ENCODE measurements around the gene EHMT1. TPM values are rescaled to one million over a fixed set of nuclear protein-coding genes. Genes with fewer than 3 reads are reported as not detected.

The EHMT1 gene
- polyA plus RNA-seq, 1 of the 3 experiments (the other 2 are of a cell fraction) = 39.5 TPM

- no peak overlapping the region for H3K4me3 ChIP-seq (ENCODE audit: low read depth in 2 of 2, low read length in 1 of 2)
- POLR2A ChIA-PET = no interaction called here
- no peak overlapping the region for H3K27ac ChIP-seq (ENCODE audit: low read depth in 2 of 2, low read length in 1 of 2)
- no peaks in the 10 kb centered on the region for H3K27me3 ChIP-seq (ENCODE audit: insufficient read depth)
- no peak for DNase-seq
- no peaks in the 10 kb centered on the region for H3K9me2 ChIP-seq
- H4K20me1 ChIP-seq (ENCODE audit: insufficient read depth) = peaks cover 84% of the 10 kb centered on the region
- H2AFZ ChIP-seq (ENCODE audit: low read depth) = no peak overlapping the region
- TF ChIP-seq FOSL2 (IDR thresholded peaks at IDR 0.05; ENCODE audit: borderline replicate concordance, low read depth) (no peak), RXRA (IDR thresholded peaks at IDR 0.05; ENCODE audit: borderline replicate concordance, low read depth) (no peak), SMC3 (IDR thresholded peaks at IDR 0.05; ENCODE audit: low read depth, low read length) (no peak), JUND (IDR thresholded peaks at IDR 0.05) (no peak), SIN3A (IDR thresholded peaks at IDR 0.05; ENCODE audit: borderline replicate concordance, low read depth, low read length) (no peak)
- TF ChIP-seq, protein P1, sequence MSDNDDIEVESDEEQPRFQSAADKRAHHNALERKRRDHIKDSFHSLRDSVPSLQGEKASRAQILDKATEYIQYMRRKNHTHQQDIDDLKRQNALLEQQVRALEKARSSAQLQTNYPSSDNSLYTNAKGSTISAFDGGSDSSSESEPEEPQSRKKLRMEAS (IDR thresholded peaks at IDR 0.05; ENCODE audit: low read depth) = no peak
- 84% methylated on average over 4 of the region's 4 CpGs for WGBS (ENCODE audit: low lambda C conversion rate)
- H3K36me3 ChIP-seq (replicated peaks in 1 of 2; ENCODE audit: control insufficient read depth in 1 of 2, insufficient read depth in 2 of 2, low read length in 1 of 2) = no peaks in the 10 kb centered on the region
- peaks cover 0 to 7% of the 10 kb centered on the region in 2 experiments; a peak in 2 of 4 replicates for H3K4me1 ChIP-seq (ENCODE audit: control insufficient read depth in 1 of 2, insufficient read depth in 2 of 2, low read depth in 1 of 2, low read length in 1 of 2)
- no peak overlapping the region for H3K4me2 ChIP-seq
- no peaks in the 10 kb centered on the region for H3K9me3 ChIP-seq
- no peak overlapping the region for H3K9ac ChIP-seq
- H3K79me2 ChIP-seq (ENCODE audit: insufficient read depth) = peaks cover 100% of the 10 kb centered on the region
- CTCF ChIA-PET = no interaction called here
- peaks cover 3% of the 10 kb centered on the region for H3F3A ChIP-seq (replicated peaks; ENCODE audit: insufficient read depth)
These were observed 11.9 kb downstream of the EHMT1 start for GRCh38 chr9:137630679-137631078.

DNA sequence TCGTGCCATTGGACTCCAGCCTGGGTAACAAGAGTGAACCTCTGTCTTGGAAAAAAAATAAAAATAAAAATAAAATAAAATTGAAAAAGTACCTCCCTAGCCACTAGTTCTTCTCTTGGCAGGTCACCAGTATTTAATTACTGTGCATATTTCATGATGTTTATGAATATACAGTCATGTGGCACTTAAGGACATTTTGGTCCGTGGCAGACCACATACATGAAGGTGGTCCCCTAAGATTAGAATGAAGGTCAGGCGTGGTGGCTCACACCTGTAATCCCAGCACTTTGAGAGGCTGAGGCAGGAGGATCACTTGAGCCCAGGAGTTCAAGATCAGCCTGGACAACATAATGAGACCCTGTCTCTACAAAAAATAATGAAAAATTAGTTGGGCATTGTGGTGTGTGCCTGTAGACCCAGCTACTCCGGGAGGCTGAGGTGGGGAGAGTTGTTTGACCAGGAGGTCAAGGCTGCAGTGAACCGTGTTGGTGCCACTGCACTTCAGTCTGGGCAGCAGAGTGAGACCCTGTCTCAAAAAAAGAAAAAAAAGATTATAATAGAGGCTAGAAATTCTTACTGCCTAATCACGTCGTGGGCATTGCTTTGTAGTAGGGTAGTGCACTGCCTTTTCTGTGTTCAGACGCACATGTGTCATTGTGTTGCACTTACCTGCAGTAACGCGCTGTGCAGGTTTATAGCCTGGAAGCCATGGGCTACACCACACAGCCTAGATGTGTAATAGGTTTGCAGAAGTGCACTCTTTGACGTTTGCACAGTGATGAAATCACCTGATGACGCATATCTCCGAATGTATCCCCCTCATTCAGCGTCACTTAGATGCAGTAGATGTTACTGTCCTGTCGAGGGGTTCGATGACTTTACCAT, 12.8 kb downstream of the EHMT1 start:
- Histone ChIP-seq H4K20me1 (ENCODE audit: insufficient read depth) (peaks cover 88% of the 10 kb centered on the region), H3K4me3 (ENCODE audit: low read depth in 2 of 2, low read length in 1 of 2) (no peak overlapping the region), H3K79me2 (ENCODE audit: insufficient read depth) (peaks cover 100% of the 10 kb centered on the region), H3K27me3 (ENCODE audit: insufficient read depth) (no peaks in the 10 kb centered on the region), H3K4me2 (no peak overlapping the region), H3K9me2 (no peaks in the 10 kb centered on the region), H2AFZ (ENCODE audit: low read depth) (no peak overlapping the region), H3K27ac (ENCODE audit: low read depth in 2 of 2, low read length in 1 of 2) (no peak overlapping the region), H3F3A (replicated peaks; ENCODE audit: insufficient read depth) (peaks cover 3% of the 10 kb centered on the region), H3K36me3 (replicated peaks in 1 of 2; ENCODE audit: control insufficient read depth in 1 of 2, insufficient read depth in 2 of 2, low read length in 1 of 2) (no peaks in the 10 kb centered on the region), H3K9me3 (no peaks in the 10 kb centered on the region), H3K4me1 (ENCODE audit: control insufficient read depth in 1 of 2, insufficient read depth in 2 of 2, low read depth in 1 of 2, low read length in 1 of 2) (peaks cover 0 to 7% of the 10 kb centered on the region in 2 experiments; a peak in 2 of 4 replicates), H3K9ac (no peak overlapping the region)
- 91% methylated on average over 16 of the region's 16 CpGs for WGBS (ENCODE audit: low lambda C conversion rate)
- DNase-seq = no peak
- POLR2A ChIA-PET = no interaction called here
- CTCF ChIA-PET = no interaction called here
- TF ChIP-seq POLR2AphosphoS5 (IDR thresholded peaks at IDR 0.05; ENCODE audit: low read depth, low read length) (no peak), ELF1 (IDR thresholded peaks at IDR 0.05) (no peak), GABPA (IDR thresholded peaks at IDR 0.05; ENCODE audit: low read depth) (no peak), MXI1 (IDR thresholded peaks at IDR 0.05; ENCODE audit: low read depth, low read length) (no peak), JUND (IDR thresholded peaks at IDR 0.05) (no peak), RAD21 (IDR thresholded peaks at IDR 0.05; ENCODE audit: low read length) (no peak), TEAD4 (IDR thresholded peaks at IDR 0.05; ENCODE audit: borderline replicate concordance, insufficient read depth) (no peak)
- TF ChIP-seq, protein P2, sequence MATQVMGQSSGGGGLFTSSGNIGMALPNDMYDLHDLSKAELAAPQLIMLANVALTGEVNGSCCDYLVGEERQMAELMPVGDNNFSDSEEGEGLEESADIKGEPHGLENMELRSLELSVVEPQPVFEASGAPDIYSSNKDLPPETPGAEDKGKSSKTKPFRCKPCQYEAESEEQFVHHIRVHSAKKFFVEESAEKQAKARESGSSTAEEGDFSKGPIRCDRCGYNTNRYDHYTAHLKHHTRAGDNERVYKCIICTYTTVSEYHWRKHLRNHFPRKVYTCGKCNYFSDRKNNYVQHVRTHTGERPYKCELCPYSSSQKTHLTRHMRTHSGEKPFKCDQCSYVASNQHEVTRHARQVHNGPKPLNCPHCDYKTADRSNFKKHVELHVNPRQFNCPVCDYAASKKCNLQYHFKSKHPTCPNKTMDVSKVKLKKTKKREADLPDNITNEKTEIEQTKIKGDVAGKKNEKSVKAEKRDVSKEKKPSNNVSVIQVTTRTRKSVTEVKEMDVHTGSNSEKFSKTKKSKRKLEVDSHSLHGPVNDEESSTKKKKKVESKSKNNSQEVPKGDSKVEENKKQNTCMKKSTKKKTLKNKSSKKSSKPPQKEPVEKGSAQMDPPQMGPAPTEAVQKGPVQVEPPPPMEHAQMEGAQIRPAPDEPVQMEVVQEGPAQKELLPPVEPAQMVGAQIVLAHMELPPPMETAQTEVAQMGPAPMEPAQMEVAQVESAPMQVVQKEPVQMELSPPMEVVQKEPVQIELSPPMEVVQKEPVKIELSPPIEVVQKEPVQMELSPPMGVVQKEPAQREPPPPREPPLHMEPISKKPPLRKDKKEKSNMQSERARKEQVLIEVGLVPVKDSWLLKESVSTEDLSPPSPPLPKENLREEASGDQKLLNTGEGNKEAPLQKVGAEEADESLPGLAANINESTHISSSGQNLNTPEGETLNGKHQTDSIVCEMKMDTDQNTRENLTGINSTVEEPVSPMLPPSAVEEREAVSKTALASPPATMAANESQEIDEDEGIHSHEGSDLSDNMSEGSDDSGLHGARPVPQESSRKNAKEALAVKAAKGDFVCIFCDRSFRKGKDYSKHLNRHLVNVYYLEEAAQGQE (IDR thresholded peaks at IDR 0.05; ENCODE audit: low read depth, low read length) = no peak
- TF ChIP-seq, protein P1 (IDR thresholded peaks at IDR 0.05; ENCODE audit: low read depth) = no peak
